Measurements from ENCODE around the gene GDPD2.

Gene GDPD2

DNA sequence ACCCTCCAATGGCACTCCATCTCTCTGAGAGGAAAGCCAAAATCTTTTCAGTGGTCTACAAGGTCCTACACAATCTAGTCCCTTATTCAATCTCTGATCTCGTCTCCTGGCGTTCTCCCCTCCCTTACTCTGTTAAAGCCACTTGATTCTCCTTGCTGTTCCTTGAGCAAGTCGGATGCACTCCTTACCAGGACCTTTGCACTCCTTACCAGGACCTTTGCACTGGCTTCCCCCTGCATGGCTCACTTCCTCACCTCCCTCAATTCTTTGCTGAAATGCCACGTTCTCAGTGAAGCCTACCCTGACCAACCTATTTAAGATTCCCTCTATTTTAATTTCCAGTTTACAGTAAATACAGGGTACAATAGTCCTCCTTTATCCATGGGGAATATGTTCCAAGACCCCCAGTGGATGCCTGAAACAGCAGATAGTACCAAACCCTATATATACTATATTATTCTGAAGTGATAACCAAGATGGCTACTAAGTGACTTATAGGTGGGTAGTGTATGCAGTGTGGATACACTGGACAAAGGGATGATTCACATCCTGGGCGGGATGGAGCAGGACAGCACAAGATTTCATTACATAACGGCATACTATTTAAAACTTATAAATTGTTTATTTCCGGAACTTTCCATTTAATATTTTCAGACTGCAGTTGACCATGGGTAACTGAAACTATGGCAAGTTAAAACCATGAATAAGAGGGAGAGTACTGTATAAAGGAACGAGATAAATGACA, 15.0 kb downstream of the GDPD2 start:
- in situ Hi-C loops (cut with MboI; ENCODE audit: low sequenced_read_pairs) = no loop called here

DNA sequence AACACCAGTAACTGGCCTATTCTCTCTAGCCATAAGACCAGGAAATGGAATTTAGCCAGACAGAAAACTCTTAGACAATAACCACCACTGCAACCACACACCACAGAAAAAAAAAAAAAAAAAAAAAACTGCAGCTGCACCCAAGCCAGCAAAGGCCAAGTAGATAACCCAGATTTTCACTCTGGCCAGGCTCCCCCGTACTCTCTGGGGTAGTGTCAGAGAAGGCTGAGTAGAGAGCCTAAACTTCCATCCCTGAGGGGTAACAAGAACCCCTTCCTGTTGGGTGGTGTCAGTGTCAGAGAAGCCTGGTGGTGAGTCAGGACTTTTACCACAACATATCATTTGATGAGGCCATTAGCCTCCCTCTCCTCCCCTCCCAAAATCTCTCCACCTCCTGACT, 15.9 kb downstream of the GDPD2 start:
- in situ Hi-C loops (cut with MboI; ENCODE audit: low sequenced_read_pairs) = no loop called here

DNA sequence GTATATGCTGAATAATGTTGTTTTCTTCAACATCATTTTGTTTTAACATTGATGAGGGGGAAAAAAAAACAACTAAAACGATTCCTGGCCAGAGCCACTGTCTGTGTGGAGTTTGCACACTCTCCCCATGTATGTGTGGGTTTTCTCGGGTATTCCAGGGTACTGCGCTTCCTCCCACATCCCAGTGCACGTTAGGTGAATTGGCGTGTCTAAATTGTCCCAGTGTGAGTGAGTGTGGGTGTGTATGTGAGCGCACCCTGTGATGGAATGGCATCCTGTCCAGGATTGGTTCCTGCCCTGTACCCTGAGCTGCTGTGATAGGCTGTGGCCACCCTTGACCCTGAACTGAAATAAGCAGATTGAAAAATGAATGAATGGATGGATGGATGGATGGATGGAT, 19.1 kb downstream of the GDPD2 start:
- in situ Hi-C loops (cut with MboI; ENCODE audit: low sequenced_read_pairs) = no loop called here

DNA sequence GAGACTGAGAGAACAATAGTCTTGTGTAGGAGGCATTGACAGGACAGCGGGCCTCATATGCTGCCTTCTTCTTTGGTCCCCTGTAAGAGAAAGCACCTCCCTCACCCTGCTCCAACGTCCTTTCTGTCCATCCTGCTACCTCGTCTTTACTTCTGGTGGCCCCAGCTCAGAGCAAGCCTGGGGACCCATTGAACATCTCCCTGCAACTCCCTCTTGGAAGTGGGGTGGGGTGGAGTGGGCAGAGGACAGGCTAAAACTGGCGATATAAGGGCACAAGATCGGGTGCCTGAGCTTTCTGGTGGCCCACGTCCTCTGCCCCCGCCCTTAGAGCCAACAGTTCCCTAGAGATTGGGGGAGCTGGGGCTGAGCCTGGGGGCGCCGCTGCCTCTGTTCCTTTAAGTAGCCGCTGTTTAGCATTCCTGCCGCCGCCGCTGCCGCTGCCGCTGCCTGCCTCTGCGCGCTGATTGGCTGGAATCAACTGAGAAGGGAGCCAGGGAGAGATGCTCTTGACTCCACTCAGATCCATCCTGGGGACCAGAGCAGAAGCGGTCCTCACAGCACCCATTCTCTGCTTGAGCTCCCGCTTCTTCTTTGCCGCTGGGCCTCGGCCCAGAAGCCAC, 21.3 kb downstream of the GDPD2 start, which contains the start of gene DLG3:
DLG3 (plus strand) TSS at position 510 of the 620 bp plus-strand sequence. CDS start 367 bp downstream, outside the sequence.
- in situ Hi-C loops (cut with MboI; ENCODE audit: low sequenced_read_pairs) = no loop called here

DNA sequence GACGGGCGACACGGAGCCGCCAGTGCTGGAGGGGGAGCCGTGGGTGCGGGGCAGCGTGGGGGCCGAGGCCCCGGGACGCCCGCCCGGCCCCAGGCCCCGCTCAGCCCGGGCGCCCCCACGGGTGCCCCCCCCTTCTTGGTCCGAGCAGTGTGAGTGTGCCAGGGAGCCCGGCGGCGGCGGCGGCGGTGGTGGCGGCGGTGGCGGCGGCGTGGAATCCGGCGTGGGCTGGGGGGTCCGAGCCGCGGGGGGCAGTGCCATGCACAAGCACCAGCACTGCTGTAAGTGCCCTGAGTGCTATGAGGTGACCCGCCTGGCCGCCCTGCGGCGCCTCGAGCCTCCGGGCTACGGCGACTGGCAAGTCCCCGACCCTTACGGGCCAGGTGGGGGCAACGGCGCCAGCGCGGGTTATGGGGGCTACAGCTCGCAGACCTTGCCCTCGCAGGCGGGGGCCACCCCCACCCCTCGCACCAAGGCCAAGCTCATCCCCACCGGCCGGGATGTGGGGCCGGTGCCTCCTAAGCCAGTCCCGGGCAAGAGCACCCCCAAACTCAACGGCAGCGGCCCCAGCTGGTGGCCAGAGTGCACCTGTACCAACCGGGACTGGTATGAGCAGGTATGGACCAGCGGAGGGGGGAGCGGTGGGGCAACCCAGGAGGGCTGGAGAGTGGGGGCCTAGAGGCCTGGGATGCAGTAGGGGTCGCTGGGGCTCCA, 22.0 kb downstream of the GDPD2 start:
- in situ Hi-C loops (cut with MboI; ENCODE audit: low sequenced_read_pairs) = no loop called here

DNA sequence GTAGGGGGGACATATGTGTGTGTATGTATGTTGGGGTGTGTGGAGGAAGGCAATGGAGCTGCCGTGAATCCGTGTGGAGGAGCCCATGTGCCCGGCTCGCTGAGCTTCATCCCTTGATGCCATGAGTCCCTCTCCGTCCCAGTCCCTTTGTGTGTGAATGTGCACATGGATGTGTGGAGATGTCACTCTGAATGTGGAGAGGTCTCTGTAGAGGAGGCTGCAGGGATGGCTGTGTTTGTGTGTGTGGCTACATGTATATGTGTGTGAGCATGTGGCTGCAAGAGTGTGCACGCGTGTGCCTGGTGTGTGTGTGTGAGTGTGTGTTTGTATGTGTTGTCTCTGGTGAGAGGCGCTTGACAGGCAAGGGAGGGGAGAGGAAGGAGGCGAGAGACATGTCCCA, 22.8 kb downstream of the GDPD2 start:
- in situ Hi-C loops (cut with MboI; ENCODE audit: low sequenced_read_pairs) = no loop called here

DNA sequence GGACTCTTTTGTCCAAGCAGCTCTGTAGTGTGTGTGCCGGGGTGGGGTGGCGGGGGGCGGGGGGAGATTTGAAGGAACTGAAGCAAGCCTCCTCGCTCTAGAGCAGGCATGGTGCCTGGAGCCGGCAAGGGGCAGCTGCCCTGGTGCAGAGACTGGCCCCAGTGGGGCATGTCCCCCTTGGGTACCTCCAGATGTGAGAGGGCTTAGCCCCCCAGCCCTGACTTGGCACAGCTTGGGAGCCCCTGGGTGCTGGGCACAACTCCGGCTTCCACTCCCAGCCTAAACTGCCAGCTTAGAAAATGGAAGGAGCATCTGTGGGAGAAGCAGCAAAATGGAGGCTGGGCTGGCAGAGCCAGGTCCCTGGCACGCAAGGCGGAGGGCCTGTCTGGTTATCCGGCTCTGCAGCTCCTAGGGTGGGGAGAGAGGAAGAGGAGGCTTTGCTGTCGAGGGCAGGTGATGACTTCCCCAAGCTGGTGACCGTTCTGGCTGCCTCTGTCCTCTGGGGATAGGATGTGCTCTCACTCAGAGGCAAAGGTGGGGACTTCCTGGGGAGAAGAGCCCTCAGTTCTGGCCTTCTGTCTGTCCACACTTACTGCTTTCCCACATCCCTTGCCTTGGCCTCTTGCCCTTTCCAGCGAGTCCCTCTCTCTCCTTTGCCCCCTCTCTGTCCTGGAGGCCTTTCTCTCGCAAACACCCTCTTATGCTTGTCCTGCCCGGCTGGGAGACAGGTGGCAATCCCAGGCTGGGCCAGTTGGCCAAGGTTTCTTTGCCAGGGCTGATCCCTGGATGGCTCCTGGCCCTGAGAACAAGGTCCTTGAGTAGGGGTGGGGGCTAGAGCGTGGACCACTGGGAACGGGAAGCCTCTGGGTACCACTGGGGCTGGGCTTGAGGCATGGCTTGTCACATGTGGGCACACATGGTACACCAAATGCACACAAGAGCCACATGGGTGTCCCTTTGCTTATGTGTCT, 23.6 kb downstream of the GDPD2 start:
- in situ Hi-C loops (cut with MboI; ENCODE audit: low sequenced_read_pairs) = no loop called here

DNA sequence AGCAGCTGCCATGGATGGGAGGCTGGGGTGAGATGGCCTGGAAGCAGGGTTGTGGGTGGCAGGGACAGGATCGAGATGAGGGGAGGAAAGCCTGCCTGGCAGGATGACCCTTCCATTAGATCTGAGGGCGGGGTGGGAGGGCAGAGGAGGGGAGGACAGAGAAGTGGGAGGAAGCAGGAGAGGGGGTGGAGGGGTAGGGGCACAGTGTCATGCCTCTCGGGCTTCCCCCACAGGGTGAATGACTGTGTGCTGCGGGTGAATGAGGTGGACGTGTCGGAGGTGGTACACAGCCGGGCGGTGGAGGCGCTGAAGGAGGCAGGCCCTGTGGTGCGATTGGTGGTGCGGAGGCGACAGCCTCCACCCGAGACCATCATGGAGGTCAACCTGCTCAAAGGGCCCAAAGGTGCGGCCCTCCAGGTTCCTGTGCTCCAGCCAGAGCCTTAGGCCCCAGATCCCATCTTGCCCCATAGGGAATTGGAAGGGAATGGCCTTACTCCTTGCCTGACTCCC, 26.4 kb downstream of the GDPD2 start:
- in situ Hi-C loops (cut with MboI; ENCODE audit: low sequenced_read_pairs) = no loop called here

DNA sequence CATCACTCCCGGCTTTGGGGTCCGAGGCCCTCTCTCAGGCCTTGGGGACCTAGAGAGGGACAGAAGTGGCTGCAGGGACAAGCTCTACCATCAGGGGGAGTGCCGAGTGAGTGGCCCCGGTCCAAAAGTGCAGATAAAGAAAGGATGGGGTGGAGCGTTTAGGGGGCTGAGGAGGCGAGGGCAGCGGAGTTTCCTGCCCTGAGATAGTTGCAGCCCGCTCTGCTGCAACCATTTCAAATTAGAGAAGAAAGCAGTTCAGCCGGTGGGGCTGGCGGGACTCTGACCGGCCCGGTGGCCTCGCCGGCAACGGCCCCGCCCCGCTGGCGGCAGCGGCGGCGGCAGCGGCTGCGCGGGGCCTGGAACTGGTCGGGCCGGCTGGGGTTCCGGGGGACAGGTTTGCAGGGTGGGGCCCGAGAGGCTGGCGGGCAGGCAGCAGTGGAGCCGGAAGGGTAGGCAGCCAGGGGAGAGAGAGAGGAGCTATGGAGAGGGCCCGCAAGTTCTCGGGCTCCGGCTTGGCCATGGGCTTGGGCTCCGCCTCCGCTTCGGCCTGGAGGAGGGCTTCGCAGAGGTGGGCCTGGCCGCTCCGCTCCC, 29.1 kb downstream of the GDPD2 start:
- in situ Hi-C loops (cut with MboI; ENCODE audit: low sequenced_read_pairs) = no loop called here

DNA sequence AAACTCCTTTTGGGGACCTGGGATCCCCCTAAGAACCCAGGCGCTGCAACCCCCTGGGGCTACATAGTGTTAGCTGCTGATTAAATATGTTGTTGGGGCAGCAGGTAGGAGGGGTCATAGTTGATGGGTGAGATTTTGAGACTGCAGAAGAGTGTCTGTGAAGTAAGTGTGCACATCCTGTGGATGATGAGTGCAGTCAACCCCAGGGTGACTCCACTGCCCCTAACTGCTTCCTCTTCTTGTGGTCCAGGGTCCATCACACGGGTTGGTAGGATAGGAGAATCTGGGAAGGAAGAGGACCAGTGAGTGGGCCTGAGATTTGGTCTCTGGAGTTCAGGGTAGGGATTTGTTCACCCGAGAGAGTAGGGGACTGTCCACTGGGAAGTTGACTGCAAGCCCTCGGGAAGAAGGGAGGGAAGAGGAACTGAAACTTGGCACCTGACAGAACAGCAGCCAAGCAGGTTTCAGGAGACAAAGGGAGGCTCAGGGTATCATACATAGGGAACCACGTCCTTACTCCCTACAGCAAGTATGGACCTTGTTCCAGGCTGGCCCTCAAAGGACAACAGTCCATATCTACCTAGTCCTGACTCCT, 30.0 kb downstream of the GDPD2 start:
- in situ Hi-C loops (cut with MboI; ENCODE audit: low sequenced_read_pairs) = no loop called here

DNA sequence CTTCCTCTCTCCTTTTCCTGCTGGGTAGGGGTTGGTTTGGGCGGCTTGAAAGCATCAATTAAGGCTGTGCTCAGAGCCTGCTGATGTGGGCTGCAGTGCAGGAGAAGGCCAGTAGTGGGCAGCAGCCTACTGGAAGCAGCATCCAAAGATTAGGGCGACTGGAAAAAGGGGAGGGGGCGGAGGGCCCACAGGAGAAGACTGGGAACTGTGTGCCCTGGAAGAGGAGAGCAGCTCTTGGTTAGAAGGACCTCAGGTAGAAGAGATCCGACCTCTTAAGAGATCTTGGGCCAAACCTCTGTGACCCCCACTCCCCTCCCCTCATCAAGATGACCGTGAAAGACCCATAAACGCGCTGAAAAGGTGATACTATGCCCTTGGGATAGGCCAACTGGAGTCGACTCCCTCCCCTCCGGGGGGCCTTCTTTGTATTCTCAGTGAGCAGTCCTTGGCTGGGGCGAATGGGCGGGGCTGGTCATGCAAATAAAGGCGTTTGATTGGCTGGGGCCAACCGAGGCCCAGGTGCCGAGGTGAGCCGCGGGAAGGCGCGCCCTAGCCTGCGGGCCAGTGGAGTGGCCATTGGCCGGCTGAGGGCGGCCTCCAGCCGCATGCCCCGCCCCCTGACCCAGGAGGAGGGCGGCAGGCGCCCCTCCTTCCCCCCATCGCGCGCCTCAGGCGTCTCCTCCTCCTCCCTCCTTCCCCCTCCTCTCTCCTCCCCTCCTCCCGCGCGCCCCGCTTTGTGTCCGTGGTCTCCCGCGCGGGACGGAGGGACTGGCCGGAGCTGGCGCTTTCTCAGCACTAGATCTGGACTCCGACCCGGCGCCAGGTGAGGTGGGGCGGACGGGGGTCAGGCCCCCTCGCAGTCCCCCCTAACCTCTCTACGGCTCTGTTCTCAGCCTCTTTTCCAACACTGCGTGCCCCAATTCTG, 31.6 kb downstream of the GDPD2 start:
- in situ Hi-C loops (cut with MboI; ENCODE audit: low sequenced_read_pairs) = no loop called here

DNA sequence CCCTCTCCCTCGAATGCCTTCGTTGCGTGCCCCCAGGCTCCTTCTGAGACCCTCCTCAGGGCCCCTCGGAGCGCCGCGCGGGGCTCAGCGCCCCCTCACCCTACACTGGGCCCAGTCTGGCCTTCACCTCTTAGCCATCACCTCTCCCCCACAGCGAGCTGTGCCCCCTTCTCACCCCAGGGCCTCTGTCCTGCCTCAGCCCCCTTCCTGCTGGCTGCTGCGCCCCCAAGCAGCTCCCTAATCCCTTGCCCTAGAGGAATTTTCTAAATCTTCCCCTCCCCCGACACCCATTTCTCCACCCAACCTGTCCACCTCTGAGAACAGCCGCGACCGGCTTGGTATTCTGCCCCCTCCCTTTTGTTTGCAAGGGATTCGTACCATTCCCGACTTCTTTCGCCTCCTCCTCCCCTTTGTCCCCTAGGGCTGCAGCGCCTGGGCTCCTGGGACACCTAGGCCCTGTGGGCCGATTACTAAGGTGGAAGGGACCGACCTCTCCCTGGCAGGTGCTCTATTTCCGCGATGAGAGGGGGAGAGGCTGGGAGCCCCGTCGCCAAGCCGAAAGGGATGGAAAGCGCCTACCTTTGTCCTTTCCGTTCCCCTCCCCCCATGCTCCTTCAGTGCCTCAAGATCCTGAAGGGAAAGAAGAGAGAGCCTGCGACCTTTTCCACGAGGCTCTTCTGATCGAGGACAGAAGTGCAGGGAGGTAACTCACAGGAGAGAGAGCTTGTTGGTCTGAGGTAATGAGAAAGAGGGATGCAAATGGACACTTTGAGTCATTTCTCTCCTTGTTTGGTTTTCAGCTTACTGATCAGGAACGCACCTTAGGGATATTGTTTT, 32.5 kb downstream of the GDPD2 start:
- in situ Hi-C loops (cut with MboI; ENCODE audit: low sequenced_read_pairs) = no loop called here

DNA sequence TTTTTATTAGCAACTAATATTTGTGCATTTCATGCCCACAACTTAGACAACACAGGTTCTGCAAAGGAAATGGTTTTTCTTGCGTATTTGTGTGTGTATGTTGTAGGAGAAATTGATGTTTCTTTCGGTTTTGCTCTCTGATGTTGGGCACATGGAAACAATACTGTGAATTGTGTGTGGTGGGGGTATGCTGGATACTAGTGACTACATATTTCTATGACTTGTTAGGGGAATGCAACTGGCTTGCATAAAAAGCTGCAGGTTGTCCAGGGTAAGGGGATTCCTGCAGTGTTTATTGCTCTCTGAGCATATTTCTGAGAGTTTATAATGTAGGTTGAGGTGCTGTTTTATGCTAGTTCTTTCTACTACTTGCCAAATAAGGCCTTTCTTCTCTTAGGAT, 33.1 kb downstream of the GDPD2 start:
- in situ Hi-C loops (cut with MboI; ENCODE audit: low sequenced_read_pairs) = no loop called here

DNA sequence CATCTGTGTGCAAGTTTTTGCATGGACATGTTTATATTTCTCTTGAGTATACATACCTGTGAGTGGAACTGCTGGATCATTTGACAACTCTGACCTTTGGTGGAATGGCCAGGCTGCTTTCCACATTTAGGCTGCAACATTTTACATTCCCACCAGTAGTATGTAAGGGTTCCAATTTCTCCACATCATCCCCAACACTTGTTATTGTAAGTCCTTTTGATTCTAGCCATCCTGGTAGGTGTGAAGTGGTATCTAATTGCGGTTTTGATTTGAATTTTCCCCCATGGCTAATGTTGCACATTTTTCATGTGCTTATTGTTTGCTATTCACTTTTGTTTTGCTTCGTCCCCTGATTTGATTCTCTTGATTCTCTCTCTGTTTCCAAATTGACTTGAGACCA, 37.9 kb downstream of the GDPD2 start:
- in situ Hi-C loops (cut with MboI; ENCODE audit: low sequenced_read_pairs) = no loop called here

DNA sequence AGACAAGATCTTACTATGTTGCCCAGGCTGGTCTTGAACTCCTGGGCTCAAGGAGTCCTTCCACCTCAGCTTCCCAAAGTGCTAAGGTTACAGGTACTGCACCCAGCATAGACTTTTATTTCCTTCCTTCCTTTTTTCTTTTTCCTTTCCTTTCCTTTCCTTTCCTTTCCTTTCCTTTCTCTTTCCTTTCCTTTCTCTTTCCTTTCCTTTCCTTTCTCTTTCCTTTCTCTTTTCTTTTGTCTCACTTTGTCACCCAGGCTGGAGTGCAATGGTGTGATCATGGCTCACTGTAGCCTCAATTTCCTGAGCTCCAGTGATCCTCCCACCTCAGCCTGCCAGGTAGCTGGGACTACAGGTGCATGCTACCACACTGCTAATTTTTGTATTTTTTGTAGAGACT, 40.9 kb downstream of the GDPD2 start:
- in situ Hi-C loops (cut with MboI; ENCODE audit: low sequenced_read_pairs) = no loop called here

DNA sequence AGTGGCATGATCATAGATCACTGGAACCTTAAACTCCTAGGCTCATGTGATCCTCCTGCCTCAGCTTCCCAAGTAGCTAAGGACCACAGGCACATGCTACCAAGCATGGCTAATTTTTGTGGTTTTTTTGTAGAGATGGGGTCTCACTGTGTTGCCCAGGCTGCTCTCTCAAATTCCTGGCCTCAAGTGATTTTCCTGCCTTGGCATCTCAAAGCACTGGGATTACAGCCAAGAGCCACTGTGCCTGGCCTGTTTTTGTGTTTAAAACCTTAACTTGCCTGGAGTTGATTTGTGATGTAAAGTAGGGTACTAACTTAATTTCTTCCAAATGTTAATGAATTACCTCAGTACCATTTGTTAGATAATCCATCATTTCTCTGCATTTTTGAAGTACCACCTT, 43.9 kb downstream of the GDPD2 start:
- in situ Hi-C loops (cut with MboI; ENCODE audit: low sequenced_read_pairs) = no loop called here

DNA sequence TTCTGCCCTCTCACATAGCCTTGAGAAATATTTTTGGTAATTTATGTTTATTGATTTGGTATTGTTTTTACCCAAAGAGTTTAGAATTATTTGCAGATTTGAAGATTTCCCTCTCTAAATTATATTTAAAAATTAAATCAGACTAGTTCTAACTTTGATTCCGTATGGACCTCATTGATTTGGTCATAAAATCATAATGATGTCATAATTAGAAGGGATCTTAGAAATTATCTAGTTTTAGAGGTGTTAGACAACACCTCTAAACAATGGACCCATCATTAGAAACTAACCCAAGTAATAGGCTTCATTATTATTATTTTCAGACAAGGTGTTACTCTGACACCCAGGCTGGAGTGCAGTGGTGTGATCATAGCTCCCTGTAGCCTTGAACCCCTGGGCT, 45.6 kb downstream of the GDPD2 start:
- in situ Hi-C loops (cut with MboI; ENCODE audit: low sequenced_read_pairs) = no loop called here

DNA sequence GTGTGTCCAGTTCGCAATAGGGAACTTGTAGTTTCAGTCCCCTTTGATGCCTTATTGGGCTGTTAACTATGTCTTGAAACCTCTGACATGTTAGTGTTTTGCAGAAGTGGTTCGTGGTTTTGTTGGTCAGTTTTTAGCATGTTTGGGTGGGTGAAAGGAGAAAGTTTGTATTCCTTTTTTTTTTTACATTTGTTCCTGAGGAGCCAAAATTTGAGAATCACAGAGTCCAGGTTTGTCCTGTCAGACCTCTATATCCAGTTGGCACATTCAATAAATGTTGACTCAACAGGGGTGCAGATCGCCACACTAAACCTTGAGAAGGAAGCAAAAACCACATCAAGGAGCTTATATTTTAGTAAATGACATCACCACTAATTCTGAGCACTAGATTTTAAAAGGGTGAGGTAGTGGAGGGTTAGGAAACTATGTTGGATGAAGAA, 47.8 kb downstream of the GDPD2 start:
- in situ Hi-C loops (cut with MboI; ENCODE audit: low sequenced_read_pairs) = no loop called here
